Measurements from ENCODE around the gene NFASC.

The NFASC gene

GRCh38 chr1:205049479-205049878 lies 178.8 kb downstream of the NFASC start:
- ChIA-PET POLR2A (no interaction called here), CTCF (interaction anchor here (1.2 to 4.3 kb wide), 3 partner anchors 12 to 242 kb away, joined by 4 to 34 read pairs (median 10); no protein-coding TSS in a partner anchor)
- no peak for TF ChIP-seq ZNF658 (tag by site-specific recombination; IDR thresholded peaks at IDR 0.05)
- TF ChIP-seq PRDM6 (tag by site-specific recombination; IDR thresholded peaks at IDR 0.05), result no peak
- no peak for TF ChIP-seq ZNF571 (tag by site-specific recombination; IDR thresholded peaks at IDR 0.05)
- no peak for TF ChIP-seq ZNF670 (tag by site-specific recombination; IDR thresholded peaks at IDR 0.05; ENCODE audit: low read depth)
- TF ChIP-seq ZNF76 (tag by site-specific recombination; IDR thresholded peaks at IDR 0.05; ENCODE audit: borderline replicate concordance, low read depth), result no peak
- TF ChIP-seq ZNF704 (tag by site-specific recombination; IDR thresholded peaks at IDR 0.05), result no peak
- TF ChIP-seq YY2 (tag by site-specific recombination; IDR thresholded peaks at IDR 0.05), result no peak
- no peak for TF ChIP-seq REST (tag by site-specific recombination; IDR thresholded peaks at IDR 0.05)
- no peak for TF ChIP-seq BCL6B (tag by site-specific recombination; IDR thresholded peaks at IDR 0.05)
- no peak for TF ChIP-seq ZSCAN5A (tag by site-specific recombination; IDR thresholded peaks at IDR 0.05)
- TF ChIP-seq ZNF140 (tag by site-specific recombination; IDR thresholded peaks at IDR 0.05), result no peak
- no peak for TF ChIP-seq ZNF548 (tag by site-specific recombination; IDR thresholded peaks at IDR 0.05)
- no peak for TF ChIP-seq KLF16 (tag by site-specific recombination; IDR thresholded peaks at IDR 0.05)
- TF ChIP-seq ZNF26 (tag by site-specific recombination; IDR thresholded peaks at IDR 0.05), result no peak
- Histone ChIP-seq H3K4me1 (ENCODE audit: control insufficient read depth, insufficient read depth, low read length) (no peaks in the 10 kb centered on the region), H3K9me3 (ENCODE audit: control insufficient read depth, insufficient read depth, low read depth, low read length) (no peaks in the 10 kb centered on the region), H3K36me3 (ENCODE audit: control insufficient read depth in 2 of 2, insufficient read depth in 1 of 2, low read length in 2 of 2) (no peaks in the 10 kb centered on the region), H3K4me3 (ENCODE audit: low read depth, low read length) (no peak overlapping the region), H3K27ac (ENCODE audit: extremely low read depth, low read depth, low read length) (no peak overlapping the region)

- POLR2A ChIA-PET, result no interaction called here
Observed at GRCh38 chr1:205052690-205053089, 182.0 kb downstream of the NFASC start.

More at GRCh38 chr1:205052690-205053089, 182.0 kb downstream of the NFASC start:
- Histone ChIP-seq H3K36me3 (ENCODE audit: control insufficient read depth in 2 of 2, insufficient read depth in 1 of 2, low read length in 2 of 2) (no peaks in the 10 kb centered on the region), H3K4me3 (ENCODE audit: low read depth, low read length) (no peak overlapping the region), H3K27ac (ENCODE audit: extremely low read depth, low read depth, low read length) (no peak overlapping the region), H3K9me3 (ENCODE audit: control insufficient read depth, insufficient read depth, low read depth, low read length) (no peaks in the 10 kb centered on the region), H3K4me1 (ENCODE audit: control insufficient read depth, insufficient read depth, low read length) (no peaks in the 10 kb centered on the region)
- TF ChIP-seq ZNF274 (IDR thresholded peaks at IDR 0.05; ENCODE audit: low read length) (no peak), ZNF274 (tag by site-specific recombination; IDR thresholded peaks at IDR 0.05; ENCODE audit: borderline replicate concordance) (no peak), ZNF426 (tag by site-specific recombination; IDR thresholded peaks at IDR 0.05) (no peak), ZNF19 (tag by site-specific recombination; IDR thresholded peaks at IDR 0.05; ENCODE audit: low read depth) (no peak), ZBTB8A (tag by site-specific recombination; IDR thresholded peaks at IDR 0.05) (no peak), ZNF843 (tag by site-specific recombination; IDR thresholded peaks at IDR 0.05) (no peak), GLI2 (tag by site-specific recombination; IDR thresholded peaks at IDR 0.05; ENCODE audit: borderline replicate concordance, low read depth) (no peak), ZNF184 (tag by site-specific recombination; IDR thresholded peaks at IDR 0.05) (no peak), ZNF155 (tag by site-specific recombination; IDR thresholded peaks at IDR 0.05) (no peak), ZSCAN30 (tag by site-specific recombination; IDR thresholded peaks at IDR 0.05) (no peak)
- CTCF ChIA-PET, result interaction anchor here (1.1 to 1.5 kb wide), 3 partner anchors 9 to 203 kb away, joined by 3 to 18 read pairs (median 4); no protein-coding TSS in a partner anchor
